ENCODE measurements around the gene SLC25A24. TPM values are rescaled to one million over a fixed set of nuclear protein-coding genes. Genes with fewer than 3 reads are reported as not detected.

The SLC25A24 gene
- total and polyA plus RNA-seq, 10 of the 15 experiments (the other 5 are each of a cell fraction or from before 2014, with no cell fraction given): 4.0 to 20.6 (median 14.2) TPM

DNA sequence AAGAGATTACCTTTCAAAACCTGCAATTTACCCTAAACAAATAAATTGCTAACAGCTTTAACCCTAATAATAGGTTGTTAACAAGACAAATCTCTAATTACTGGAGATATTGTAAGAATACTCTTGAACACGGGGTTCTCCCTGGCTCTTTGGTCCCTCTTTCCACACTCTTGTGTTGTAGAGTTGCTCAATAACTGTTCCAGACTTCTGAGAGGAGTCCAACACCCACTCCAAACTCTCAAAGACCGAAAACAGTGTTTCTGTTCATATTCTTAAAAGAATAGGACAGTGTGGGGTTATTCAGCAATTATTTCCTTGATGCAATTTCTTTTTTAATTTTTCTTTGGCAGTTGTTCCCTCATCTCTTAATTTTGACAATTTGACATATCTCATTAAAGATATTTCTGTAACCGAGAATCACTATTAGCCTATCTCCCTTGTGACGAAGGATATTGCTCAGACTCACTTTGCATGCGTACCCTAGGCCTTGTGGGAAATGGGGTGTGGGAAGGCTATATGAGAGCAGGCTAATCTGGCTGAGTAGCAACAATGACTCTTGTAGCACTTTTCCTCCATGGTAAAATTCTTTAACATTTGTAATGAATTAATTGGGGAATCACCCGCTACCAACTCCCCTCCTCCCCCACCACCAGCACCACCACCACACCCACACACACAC, 90.7 kb downstream of the SLC25A24 start (continued):
- TF ChIP-seq SMC3 (IDR thresholded peaks at IDR 0.05; ENCODE audit: borderline replicate concordance, low read length) (no peak), NFYB (IDR thresholded peaks at IDR 0.05; ENCODE audit: insufficient read depth, low read depth, low read length) (no peak), IRF5 (IDR thresholded peaks at IDR 0.05; ENCODE audit: borderline replicate concordance) (no peak), EGR1 (IDR thresholded peaks at IDR 0.05; ENCODE audit: borderline replicate concordance in 1 of 2, low read depth in 2 of 2, low read length in 2 of 2) (no peak), TCF7 (IDR thresholded peaks at IDR 0.05; ENCODE audit: borderline replicate concordance) (no peak), PML (IDR thresholded peaks at IDR 0.05; ENCODE audit: low read length) (no peak)
- TF ChIP-seq, protein P1, sequence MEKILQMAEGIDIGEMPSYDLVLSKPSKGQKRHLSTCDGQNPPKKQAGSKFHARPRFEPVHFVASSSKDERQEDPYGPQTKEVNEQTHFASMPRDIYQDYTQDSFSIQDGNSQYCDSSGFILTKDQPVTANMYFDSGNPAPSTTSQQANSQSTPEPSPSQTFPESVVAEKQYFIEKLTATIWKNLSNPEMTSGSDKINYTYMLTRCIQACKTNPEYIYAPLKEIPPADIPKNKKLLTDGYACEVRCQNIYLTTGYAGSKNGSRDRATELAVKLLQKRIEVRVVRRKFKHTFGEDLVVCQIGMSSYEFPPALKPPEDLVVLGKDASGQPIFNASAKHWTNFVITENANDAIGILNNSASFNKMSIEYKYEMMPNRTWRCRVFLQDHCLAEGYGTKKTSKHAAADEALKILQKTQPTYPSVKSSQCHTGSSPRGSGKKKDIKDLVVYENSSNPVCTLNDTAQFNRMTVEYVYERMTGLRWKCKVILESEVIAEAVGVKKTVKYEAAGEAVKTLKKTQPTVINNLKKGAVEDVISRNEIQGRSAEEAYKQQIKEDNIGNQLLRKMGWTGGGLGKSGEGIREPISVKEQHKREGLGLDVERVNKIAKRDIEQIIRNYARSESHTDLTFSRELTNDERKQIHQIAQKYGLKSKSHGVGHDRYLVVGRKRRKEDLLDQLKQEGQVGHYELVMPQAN (conservative IDR thresholded peaks at IDR 0.05): no peak
- TF ChIP-seq, protein P2, sequence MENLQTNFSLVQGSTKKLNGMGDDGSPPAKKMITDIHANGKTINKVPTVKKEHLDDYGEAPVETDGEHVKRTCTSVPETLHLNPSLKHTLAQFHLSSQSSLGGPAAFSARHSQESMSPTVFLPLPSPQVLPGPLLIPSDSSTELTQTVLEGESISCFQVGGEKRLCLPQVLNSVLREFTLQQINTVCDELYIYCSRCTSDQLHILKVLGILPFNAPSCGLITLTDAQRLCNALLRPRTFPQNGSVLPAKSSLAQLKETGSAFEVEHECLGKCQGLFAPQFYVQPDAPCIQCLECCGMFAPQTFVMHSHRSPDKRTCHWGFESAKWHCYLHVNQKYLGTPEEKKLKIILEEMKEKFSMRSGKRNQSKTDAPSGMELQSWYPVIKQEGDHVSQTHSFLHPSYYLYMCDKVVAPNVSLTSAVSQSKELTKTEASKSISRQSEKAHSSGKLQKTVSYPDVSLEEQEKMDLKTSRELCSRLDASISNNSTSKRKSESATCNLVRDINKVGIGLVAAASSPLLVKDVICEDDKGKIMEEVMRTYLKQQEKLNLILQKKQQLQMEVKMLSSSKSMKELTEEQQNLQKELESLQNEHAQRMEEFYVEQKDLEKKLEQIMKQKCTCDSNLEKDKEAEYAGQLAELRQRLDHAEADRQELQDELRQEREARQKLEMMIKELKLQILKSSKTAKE (IDR thresholded peaks at IDR 0.05; ENCODE audit: low read depth, poor library complexity, severe bottlenecking): no peak
